GM10266 (cell line): ENCODE results near the gene EFCAB11.

Experiments
- DNase-seq: peaks from one replicate; pipeline ENCODE4 v3.0.0; 2012; ENCODE audit errors: extremely low spot score
- CTCF ChIP-seq: IDR thresholded peaks from 2 replicates; pipeline ENCODE4 v1.5.1; 2012; ENCODE audit warnings: mild to moderate bottlenecking, low read depth; ENCODE audit not compliant: control insufficient read depth, insufficient read depth; ENCODE audit errors: missing control alignments

Gene EFCAB11

GRCh38 chr14:89746654-89747053 is 207.9 kb downstream of the EFCAB11 start:
- TF ChIP-seq CTCF, result no peak
- no peak for DNase-seq

- TF ChIP-seq CTCF, result no peak
- DNase-seq, result no peak
Measured at GRCh38 chr14:89746135-89746534, 208.4 kb downstream of the EFCAB11 start.
